Measurements from ENCODE around the gene EPYC.

- TF ChIP-seq, protein P1, sequence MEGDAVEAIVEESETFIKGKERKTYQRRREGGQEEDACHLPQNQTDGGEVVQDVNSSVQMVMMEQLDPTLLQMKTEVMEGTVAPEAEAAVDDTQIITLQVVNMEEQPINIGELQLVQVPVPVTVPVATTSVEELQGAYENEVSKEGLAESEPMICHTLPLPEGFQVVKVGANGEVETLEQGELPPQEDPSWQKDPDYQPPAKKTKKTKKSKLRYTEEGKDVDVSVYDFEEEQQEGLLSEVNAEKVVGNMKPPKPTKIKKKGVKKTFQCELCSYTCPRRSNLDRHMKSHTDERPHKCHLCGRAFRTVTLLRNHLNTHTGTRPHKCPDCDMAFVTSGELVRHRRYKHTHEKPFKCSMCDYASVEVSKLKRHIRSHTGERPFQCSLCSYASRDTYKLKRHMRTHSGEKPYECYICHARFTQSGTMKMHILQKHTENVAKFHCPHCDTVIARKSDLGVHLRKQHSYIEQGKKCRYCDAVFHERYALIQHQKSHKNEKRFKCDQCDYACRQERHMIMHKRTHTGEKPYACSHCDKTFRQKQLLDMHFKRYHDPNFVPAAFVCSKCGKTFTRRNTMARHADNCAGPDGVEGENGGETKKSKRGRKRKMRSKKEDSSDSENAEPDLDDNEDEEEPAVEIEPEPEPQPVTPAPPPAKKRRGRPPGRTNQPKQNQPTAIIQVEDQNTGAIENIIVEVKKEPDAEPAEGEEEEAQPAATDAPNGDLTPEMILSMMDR (IDR thresholded peaks at IDR 0.05) = no peak
- TF ChIP-seq POLR2A (IDR thresholded peaks at IDR 0.05) (no peak), EP300 (IDR thresholded peaks at IDR 0.05) (no peak)
These were observed 22.6 kb downstream of the EPYC start for GRCh38 chr12:90982170-90982569.
